RWPE1 (cell line): ENCODE measurements around the gene ABCA1.
A peak's percentile ranks its signal among the peaks of the same experiment; 100 is the strongest.

Experiments
- CTCF ChIA-PET: fragments of 350-600 bp; sonication (Branson Sonifier 250); formaldehyde crosslinking; extraction: SDS; loops from one replicate; lab custom pipeline; 2021; lab: Yijun Ruan, JAX
- POLR2A ChIA-PET: fragments of 400-600 bp; formaldehyde crosslinking; extraction: SDS; loops from one replicate; lab custom pipeline; 2020; ENCODE audit warnings: antibody characterized with exemption; ENCODE audit not compliant: low non-redundant PET; lab: Yijun Ruan, JAX
- DNase-seq: peaks from one replicate; pipeline ENCODE4 v3.0.0; 2012; ENCODE audit warnings: low spot score
- H3K27ac ChIP-seq: fragments of 450-650 bp; 2 replicates; pipeline ENCODE4 v1.5.1; 2017
- CTCF ChIP-seq: fragments of 450-650 bp; conservative IDR thresholded peaks from 2 replicates; pipeline ENCODE4 v1.5.1; 2017; ENCODE audit warnings: low read depth, mild to moderate bottlenecking

The ABCA1 gene

GRCh38 chr9:104780796-104781395 lies 147.1 kb downstream of the ABCA1 start:
- POLR2A ChIA-PET: no interaction called here
- H3K27ac ChIP-seq: no peak overlapping the region
- peak; percentile 80 for TF ChIP-seq CTCF
- CTCF ChIA-PET: interaction anchor here (0.6 to 1.5 kb wide), 4 partner anchors 26 to 635 kb away, joined by 3 to 9 read pairs (median 6); no protein-coding TSS in a partner anchor
- peak; percentile 63 for DNase-seq

- ChIA-PET POLR2A (interaction anchor here (0.5 kb wide), 1 partner anchor 465 kb away, joined by 4 read pairs; no protein-coding TSS in a partner anchor), CTCF (interaction anchor here (0.6 to 1.5 kb wide), 2 partner anchors 147 to 172 kb away, joined by 4 to 9 read pairs; no protein-coding TSS in a partner anchor)
- DNase-seq: no peak
- no peak overlapping the region for H3K27ac ChIP-seq
- TF ChIP-seq CTCF: no peak
Measured at GRCh38 chr9:104779946-104780535, 147.9 kb downstream of the ABCA1 start.

- ChIA-PET POLR2A (no interaction called here), CTCF (interaction anchor here (0.8 to 1.0 kb wide), 2 partner anchors 8 to 419 kb away, joined by 3 to 4 read pairs; no protein-coding TSS in a partner anchor)
- no peak for DNase-seq
- TF ChIP-seq CTCF: no peak
- H3K27ac ChIP-seq: no peak overlapping the region
Measured at GRCh38 chr9:104779334-104779733, 148.6 kb downstream of the ABCA1 start.

- POLR2A ChIA-PET: no interaction called here
- CTCF ChIA-PET: interaction anchor here (0.6 to 1.0 kb wide), 3 partner anchors 9 to 420 kb away, joined by 3 to 4 read pairs (median 4); no protein-coding TSS in a partner anchor
- DNase-seq: no peak
- no peak for TF ChIP-seq CTCF
- H3K27ac ChIP-seq: no peak overlapping the region
Measured at GRCh38 chr9:104778802-104779201, 149.2 kb downstream of the ABCA1 start.

- no peak overlapping the region for H3K27ac ChIP-seq
- no peak for TF ChIP-seq CTCF
- no peak for DNase-seq
- ChIA-PET CTCF (no interaction called here), POLR2A (no interaction called here)
Measured at GRCh38 chr9:104776797-104777196, 151.2 kb downstream of the ABCA1 start.

- H3K27ac ChIP-seq: no peak overlapping the region
- POLR2A ChIA-PET: no interaction called here
Measured at GRCh38 chr9:104775976-104776375, 152.0 kb downstream of the ABCA1 start.

More at GRCh38 chr9:104775976-104776375, 152.0 kb downstream of the ABCA1 start:
- no peak for TF ChIP-seq CTCF
- CTCF ChIA-PET: no interaction called here
- no peak for DNase-seq
